Measurements from ENCODE around the gene TRIO. TPM values are rescaled to one million over a fixed set of nuclear protein-coding genes. Genes with fewer than 3 reads are reported as not detected.

The TRIO gene
- total and polyA plus RNA-seq, 2 of the 8 experiments (the other 6 are each of a cell fraction or from before 2014, with no cell fraction given): 35.1 to 69.1 TPM

GRCh38 chr5:14465776-14466175 lies 322.6 kb downstream of the TRIO start:
- Histone ChIP-seq H3K18ac (ENCODE audit: extremely low read depth, low read length) (no peak overlapping the region), H2BK120ac (replicated peaks; ENCODE audit: low read depth, low read length) (no peak overlapping the region), H3K9me3 (ENCODE audit: insufficient read depth in 2 of 2, low read depth in 1 of 2, low read length in 1 of 2) (no peaks in the 10 kb centered on the region), H3K4me2 (ENCODE audit: insufficient read depth in 1 of 2, low read depth in 2 of 2, low read length in 2 of 2) (no peak overlapping the region), H2BK20ac (ENCODE audit: low read length) (no peak overlapping the region), H3K23me2 (ENCODE audit: low read depth, low read length) (no peaks in the 10 kb centered on the region; the same call in 1 of the 2 replicates), H4K20me1 (replicated peaks in 1 of 2; ENCODE audit: control insufficient read depth in 1 of 2, insufficient read depth in 2 of 2, low read length in 2 of 2) (peaks cover 0 to 2% of the 10 kb centered on the region in 2 experiments), H3K79me1 (ENCODE audit: low read depth, low read length) (no peaks in the 10 kb centered on the region), H2BK5ac (ENCODE audit: low read depth, low read length) (no peak overlapping the region), H2BK12ac (ENCODE audit: low read depth, low read length) (no peak overlapping the region), H3K27me3 (replicated peaks in 1 of 4; ENCODE audit: control insufficient read depth in 3 of 4, extremely low read depth in 1 of 4, insufficient read depth in 3 of 4, low read length in 3 of 4) (no peaks in the 10 kb centered on the region; a peak in 1 of 7 replicates), H3K4ac (replicated peaks; ENCODE audit: insufficient read length, low read depth, low read length) (no peak overlapping the region), H4K5ac (ENCODE audit: insufficient read length, low read depth, low read length) (no peak overlapping the region), H4K91ac (replicated peaks; ENCODE audit: insufficient read length, low read length) (no peak overlapping the region), H3K23ac (ENCODE audit: insufficient read length) (no peak overlapping the region), H3K79me2 (ENCODE audit: control insufficient read depth in 1 of 2, insufficient read depth in 2 of 2, low read length in 2 of 2) (no peaks in the 10 kb centered on the region), H3K4me1 (replicated peaks in 1 of 4; ENCODE audit: control insufficient read depth in 3 of 4, insufficient read depth in 4 of 4, low read length in 3 of 4) (peaks cover 0 to 4% (median 1%) of the 10 kb centered on the region in 4 experiments; a peak in 3 of 7 replicates), H4K8ac (ENCODE audit: extremely low read depth, insufficient read depth, low read length) (no peak overlapping the region), H3K36me3 (ENCODE audit: control insufficient read depth in 2 of 4, insufficient read depth in 4 of 4, low read length in 3 of 4) (peaks cover 4 to 25% (median 23%) of the 10 kb centered on the region in 4 experiments; a peak in 7 of 8 replicates), H3K27ac (ENCODE audit: low read depth, low read length) (no peak overlapping the region), H3K14ac (ENCODE audit: insufficient read length) (no peak overlapping the region), H2BK15ac (ENCODE audit: low read length) (no peak overlapping the region), H2AFZ (ENCODE audit: low read length) (no peak overlapping the region), H3K56ac (replicated peaks; ENCODE audit: insufficient read length, low read depth, low read length) (no peak overlapping the region), H3K4me3 (ENCODE audit: extremely low read depth in 1 of 4, insufficient read depth in 2 of 4, low read depth in 3 of 4, low read length in 4 of 4) (no peak overlapping the region), H3K9ac (replicated peaks in 1 of 4; ENCODE audit: extremely low read depth in 1 of 4, low read depth in 3 of 4, low read length in 3 of 4) (no peak overlapping the region), H2AK5ac (ENCODE audit: low read depth, low read length) (no peak overlapping the region)
- ChIA-PET CTCF (ENCODE audit: partially characterized antibody) (no interaction called here), POLR2A (ENCODE audit: partially characterized antibody) (no interaction called here)
- no peak for FAIRE-seq
- 89% methylated on average over 3 of the region's 3 CpGs; no CpG with 5 or more reads in 1 of the 2 experiments for WGBS, 2 experiments (ENCODE audit: extremely low coverage in 1 of 2, insufficient coverage in 1 of 2, insufficient read length in 1 of 2, insufficient replicate concordance in 2 of 2, low coverage in 1 of 2, low lambda C conversion rate in 2 of 2, missing lambda C conversion rate in 1 of 2)
- no peak for DNase-seq (ENCODE audit: low read depth in 1 of 2, low spot score in 2 of 2)
- no peak for TF ChIP-seq JUN (IDR thresholded peaks at IDR 0.05; ENCODE audit: low read depth, low read length)
- TF ChIP-seq NANOG (IDR thresholded peaks at IDR 0.05; ENCODE audit: insufficient read depth, low read depth, low read length, poor library complexity, severe bottlenecking): no peak
- TF ChIP-seq, protein P1, sequence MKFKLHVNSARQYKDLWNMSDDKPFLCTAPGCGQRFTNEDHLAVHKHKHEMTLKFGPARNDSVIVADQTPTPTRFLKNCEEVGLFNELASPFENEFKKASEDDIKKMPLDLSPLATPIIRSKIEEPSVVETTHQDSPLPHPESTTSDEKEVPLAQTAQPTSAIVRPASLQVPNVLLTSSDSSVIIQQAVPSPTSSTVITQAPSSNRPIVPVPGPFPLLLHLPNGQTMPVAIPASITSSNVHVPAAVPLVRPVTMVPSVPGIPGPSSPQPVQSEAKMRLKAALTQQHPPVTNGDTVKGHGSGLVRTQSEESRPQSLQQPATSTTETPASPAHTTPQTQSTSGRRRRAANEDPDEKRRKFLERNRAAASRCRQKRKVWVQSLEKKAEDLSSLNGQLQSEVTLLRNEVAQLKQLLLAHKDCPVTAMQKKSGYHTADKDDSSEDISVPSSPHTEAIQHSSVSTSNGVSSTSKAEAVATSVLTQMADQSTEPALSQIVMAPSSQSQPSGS (IDR thresholded peaks at IDR 0.05; ENCODE audit: low read length): no peak
- no peak for TF ChIP-seq USF2 (IDR thresholded peaks at IDR 0.05; ENCODE audit: low read length)
- no peak for TF ChIP-seq CTBP2 (IDR thresholded peaks at IDR 0.05; ENCODE audit: borderline replicate concordance, insufficient read depth, insufficient read length, low read length)
- TF ChIP-seq RXRA (IDR thresholded peaks at IDR 0.05; ENCODE audit: insufficient read depth, low read depth, low read length): no peak
